Sigmoid colon (tissue), 3 donors: ENCODE measurements around the gene LHX3.

Experiments used
- CTCF ChIP-seq, 4 experiments: fragments of 450-650 bp in 3 of 4; fragments of 200-600 bp in 1 of 4; IDR thresholded peaks; one replicate each; pipeline ENCODE4 v1.5.1; 2016 to 2019; ENCODE audit warnings: antibody characterized with exemption in 4 of 4, mild to moderate bottlenecking in 3 of 4, moderate library complexity in 2 of 4
- POLR2A ChIP-seq, 2 donors: fragments of 450-650 bp; IDR thresholded peaks; one replicate each; pipeline ENCODE4 v1.6.1; 2016; ENCODE audit warnings: antibody characterized with exemption in 2 of 2, mild to moderate bottlenecking in 2 of 2, moderate library complexity in 2 of 2

GRCh38 chr9:136193127-136193890, 11.6 kb downstream of the LHX3 start:
- TF ChIP-seq CTCF (IDR thresholded peaks at IDR 0.05) (no peak), POLR2A (IDR thresholded peaks at IDR 0.05) (no peak)
